Heart left ventricle (tissue), 16 donors: ENCODE data around the gene TAB2. TPM values are rescaled to one million over a fixed set of nuclear protein-coding genes. Genes with fewer than 3 reads are reported as not detected.

ENCODE experiments used
- ATAC-seq, 4 donors: fragments of 200-7000 bp; cut with Tn5 transposase; one replicate each; pipeline ENCODE4 v1.9.1; 2020 to 2022; ENCODE audit warnings: moderate library complexity in 4 of 4, mild to moderate bottlenecking in 3 of 4, moderate number of reproducible peaks in 1 of 4
- DNase-seq, 5 donors: peaks; one replicate each; pipeline ENCODE4 v3.0.0-alpha.2; 2020
- H3K27ac ChIP-seq, 12 donors: fragments of 200-600 bp; sonication (generic) in 4 of 12; one replicate each; pipeline versions ENCODE4 v1.5.0 to v1.8.0; 2016 to 2022; ENCODE audit warnings: mild to moderate bottlenecking in 2 of 12
- H3K27me3 ChIP-seq, 9 donors: fragments of 200-600 bp; sonication (generic) in 2 of 9; one replicate each; pipeline versions ENCODE4 v1.5.1 to v1.8.0; 2016 to 2022; ENCODE audit warnings: mild to moderate bottlenecking in 3 of 9
- H3K36me3 ChIP-seq, 9 donors: fragments of 200-600 bp; sonication (generic) in 2 of 9; one replicate each; pipeline versions ENCODE4 v1.5.0 to v1.8.0; 2018 to 2022; ENCODE audit warnings: mild to moderate bottlenecking in 2 of 9
- H3K4me1 ChIP-seq, 12 donors: fragments of 200-600 bp; sonication (generic) in 4 of 12; one replicate each; pipeline versions ENCODE4 v1.5.0 to v1.8.0; 2016 to 2022; ENCODE audit warnings: mild to moderate bottlenecking in 3 of 12
- H3K4me3 ChIP-seq, 12 donors: fragments of 200-600 bp; sonication (generic) in 4 of 12; one replicate each; pipeline versions ENCODE4 v1.5.0 to v1.8.0; 2017 to 2022; ENCODE audit warnings: mild to moderate bottlenecking in 9 of 12, moderate library complexity in 4 of 12
- H3K9me3 ChIP-seq, 12 donors: fragments of 200-600 bp; sonication (generic) in 4 of 12; one replicate each; pipeline versions ENCODE4 v1.5.0 to v1.8.0; 2016 to 2022; ENCODE audit warnings: mild to moderate bottlenecking in 1 of 12
- POLR2A ChIP-seq, 2 donors: fragments of 450-650 bp; IDR thresholded peaks; one replicate each; pipeline ENCODE4 v1.6.1; 2017; ENCODE audit warnings: antibody characterized with exemption in 2 of 2, mild to moderate bottlenecking in 2 of 2, moderate library complexity in 2 of 2
- whole genome bisulfite sequencing, 4 donors: extraction: QIAGEN DNeasy Blood & Tissue Kit in 2 of 4; methylation state at CpG; one replicate each; pipeline versions ENCODE4 v1.1.5 to v1.1.7; 2013 to 2018; 5-methylcytosine and 5-hydroxymethylcytosine counted together
- intact Hi-C, 10 donors: fragments of 100-400 bp; cut with DNase I; formaldehyde crosslinking; loops; one replicate each; pipeline versions ENCODE4 v1.11.1 to v1.14.2; 2022
- polyA plus RNA-seq, 2 donors: library from polyadenylated mRNA; stranded (reverse); fragments of 200-250 nt; gene quantifications; one replicate each; pipeline ENCODE4 v1.2.3, GENCODE V29; 2013
- total RNA-seq, 9 donors: library from RNA; depleted of rRNA in 2 of 9; stranded (reverse); fragments of >200 nt in 2 of 9; fragmentation: NEBNext Ultra II Directional in 3 of 9; extraction: Animal tissue kit (Norgen Biotek cat#: 25700) in 3 of 9; gene quantifications; one replicate each; pipeline versions ENCODE4 v1.1.0 to v1.2.4, GENCODE V29; 2016 to 2023
- TF ChIP-seq, protein P1 (sequence below), 12 donors: fragments of 200-600 bp; sonication (generic) in 4 of 12; IDR thresholded peaks; one replicate each; pipeline versions ENCODE4 v1.5.0 to v1.8.0; 2018 to 2022; ENCODE audit warnings: antibody characterized with exemption in 12 of 12, mild to moderate bottlenecking in 5 of 12
- donor health status: ischemic (EF 13 %, LVEDD 7.1; RV severe dilation, severe dysfunction).
- donor health status: healthy with polysubstance abuse.
- donor health status: DM: no; HTN: yes; CAD: no.
- donor health status: DM: no; HTN: no; CAD: no.
- donor health status: ischemic (EF 25% LVEDD 6.9; RV normal size, moderate dysfunction).
- donor health status: ischemic (EF 25% LVEDD 5.7; RV mildly dilated, moderate dysfunction).
- donor health status: healthy.
- donor health status: DM: yes; HTN: yes; CAD: no.
- donor health status: ischemic (EF 35%, LVEDD 5.7; RV mildly dilated, moderate dysfunction).
- donor health status: nonischemic (EF 11% LVEDD 7.7; RV severe dilation, severe dysfunction).
- donor health status: DM: yes; HTN: yes; CAD: no.
- donor health status: PGD.
- donor health status: ischemic (EF 29% LVEDD 5.4; RV normal size, mild dysfunction).
- donor health status: nonischemic (EF 23%, LVEDD 6.1; RV moderate dilation, normal function).

The TAB2 gene
- total and polyA plus RNA-seq, 11 donors, result 19.1 to 95.5 (median 53.7) TPM

DNA sequence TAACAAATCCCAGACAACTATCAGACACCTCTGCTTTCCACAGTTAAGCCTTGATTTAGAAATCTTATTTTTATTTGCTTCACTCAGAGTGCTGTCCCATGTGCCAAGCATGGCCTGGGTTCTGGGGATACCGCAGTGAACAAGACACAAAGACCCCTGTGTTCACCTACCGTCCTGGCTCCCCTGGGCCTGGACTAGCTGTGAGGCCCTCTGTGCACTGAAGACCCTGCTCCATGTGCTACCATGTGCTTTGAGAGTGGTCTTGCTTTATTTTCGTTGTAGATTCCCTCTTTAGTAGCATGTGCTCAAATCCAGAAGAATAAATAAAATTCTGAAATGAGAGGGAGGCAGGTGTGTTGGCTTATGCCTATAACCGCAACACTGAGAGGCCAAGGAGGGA, 105.1 kb downstream of the TAB2 start:
- Histone ChIP-seq H3K27ac (peak overlapping the region in 1 of 12 donors; percentile 63), H3K9me3 (no peaks in the 10 kb centered on the region), H3K4me1 (peaks cover 0 to 10% (median 2%) of the 10 kb centered on the region in 12 donors), H3K27me3 (peaks cover 0 to 6% (median 0%) of the 10 kb centered on the region in 9 donors), H3K4me3 (no peak overlapping the region), H3K36me3 (no peaks in the 10 kb centered on the region)
- no peak for DNase-seq
- WGBS, 4 donors, result 85 to 93% (median 91%) methylated on average over 4 of the region's 4 CpGs
- no peak for ATAC-seq
- intact Hi-C loops, result loop anchor here in 3 of 10 donors (5.0 to 10.0 kb wide), 3 partner anchors 108 to 375 kb away; partner anchors contain the start of gene TAB2 (in 1 of the 3)
- no peak for TF ChIP-seq POLR2A (IDR thresholded peaks at IDR 0.05)
- TF ChIP-seq, protein P1, sequence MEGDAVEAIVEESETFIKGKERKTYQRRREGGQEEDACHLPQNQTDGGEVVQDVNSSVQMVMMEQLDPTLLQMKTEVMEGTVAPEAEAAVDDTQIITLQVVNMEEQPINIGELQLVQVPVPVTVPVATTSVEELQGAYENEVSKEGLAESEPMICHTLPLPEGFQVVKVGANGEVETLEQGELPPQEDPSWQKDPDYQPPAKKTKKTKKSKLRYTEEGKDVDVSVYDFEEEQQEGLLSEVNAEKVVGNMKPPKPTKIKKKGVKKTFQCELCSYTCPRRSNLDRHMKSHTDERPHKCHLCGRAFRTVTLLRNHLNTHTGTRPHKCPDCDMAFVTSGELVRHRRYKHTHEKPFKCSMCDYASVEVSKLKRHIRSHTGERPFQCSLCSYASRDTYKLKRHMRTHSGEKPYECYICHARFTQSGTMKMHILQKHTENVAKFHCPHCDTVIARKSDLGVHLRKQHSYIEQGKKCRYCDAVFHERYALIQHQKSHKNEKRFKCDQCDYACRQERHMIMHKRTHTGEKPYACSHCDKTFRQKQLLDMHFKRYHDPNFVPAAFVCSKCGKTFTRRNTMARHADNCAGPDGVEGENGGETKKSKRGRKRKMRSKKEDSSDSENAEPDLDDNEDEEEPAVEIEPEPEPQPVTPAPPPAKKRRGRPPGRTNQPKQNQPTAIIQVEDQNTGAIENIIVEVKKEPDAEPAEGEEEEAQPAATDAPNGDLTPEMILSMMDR (IDR thresholded peaks at IDR 0.05), result no peak

DNA sequence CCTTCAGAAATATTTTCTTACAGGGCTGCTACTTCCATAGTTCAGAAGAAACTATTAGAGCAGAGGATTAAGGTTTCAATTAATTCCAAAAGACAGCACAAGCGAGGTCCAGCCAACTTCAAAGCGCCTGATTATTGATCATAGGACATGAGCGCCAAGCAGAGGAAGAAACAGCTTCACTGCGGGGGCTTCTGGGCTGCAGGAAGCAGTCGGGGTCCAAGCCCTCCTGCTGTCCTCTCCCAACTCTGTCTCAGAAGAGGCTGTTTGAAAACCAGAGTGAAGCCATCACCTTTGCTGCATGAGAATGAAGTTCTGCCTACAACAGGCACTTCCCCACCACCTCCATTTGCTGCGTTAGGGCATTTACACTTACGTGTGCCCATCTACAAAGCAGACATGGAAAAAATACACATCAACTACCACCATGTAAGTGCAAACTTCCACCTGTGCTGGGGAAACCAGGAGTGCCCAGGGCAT, 106.5 kb downstream of the TAB2 start:
- H3K27ac ChIP-seq, result peak overlapping the region in 2 of 12 donors; percentile 48 to 63
- H3K4me1 ChIP-seq, result peaks cover 0 to 10% (median 2%) of the 10 kb centered on the region in 12 donors
- H3K4me3 ChIP-seq, result no peak overlapping the region
- no peaks in the 10 kb centered on the region for H3K9me3 ChIP-seq
- H3K36me3 ChIP-seq, result no peaks in the 10 kb centered on the region
- ATAC-seq, result no peak
- no peak for DNase-seq
- intact Hi-C loops, result loop anchor here in 3 of 10 donors (5.0 to 10.0 kb wide), 3 partner anchors 109 to 377 kb away; partner anchors contain the start of gene TAB2 (in 1 of the 3)
- H3K27me3 ChIP-seq, result peaks cover 0 to 6% (median 0%) of the 10 kb centered on the region in 9 donors
- WGBS, 4 donors, result 65 to 72% (median 68%) methylated on average over 7 of the region's 7 CpGs
- no peak for TF ChIP-seq POLR2A (IDR thresholded peaks at IDR 0.05)
- TF ChIP-seq, protein P1 (IDR thresholded peaks at IDR 0.05), result no peak

DNA sequence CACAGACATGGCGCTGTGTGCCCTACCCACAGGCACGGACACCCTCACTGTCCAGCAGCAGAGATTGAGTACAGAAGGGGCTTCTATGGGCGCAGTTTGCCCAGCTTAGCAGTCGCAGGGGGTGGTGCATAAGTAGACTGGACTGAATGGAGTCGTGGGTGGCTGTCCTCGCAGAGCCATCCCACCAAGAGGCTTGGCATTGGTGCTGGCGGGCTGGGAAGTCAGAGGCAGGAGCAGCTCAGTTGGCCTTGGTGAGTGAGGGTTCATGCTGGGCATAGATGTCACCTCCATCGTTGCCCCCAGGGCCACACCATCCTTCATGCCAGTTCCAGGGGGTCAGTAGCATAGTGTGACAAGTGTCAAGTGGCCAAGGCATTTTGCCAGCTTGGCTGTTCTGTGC, 107.7 kb downstream of the TAB2 start:
- intact Hi-C loops, result loop anchor here in 2 of 10 donors (10.0 kb wide), 2 partner anchors 110 to 120 kb away; partner anchors contain the start of gene TAB2 (in 1 of the 2)
- no peak for ATAC-seq
- 82 to 95% (median 85%) methylated on average over 5 to 8 of the region's 8 CpGs; no CpG with 5 or more reads in 1 of the 4 donors for WGBS, 4 donors
- Histone ChIP-seq H3K9me3 (no peaks in the 10 kb centered on the region), H3K27ac (no peak overlapping the region), H3K36me3 (no peaks in the 10 kb centered on the region), H3K4me1 (peaks cover 0 to 10% (median 2%) of the 10 kb centered on the region in 12 donors), H3K4me3 (no peak overlapping the region), H3K27me3 (peaks cover 0 to 12% (median 0%) of the 10 kb centered on the region in 9 donors)
- DNase-seq, result no peak
- no peak for TF ChIP-seq POLR2A (IDR thresholded peaks at IDR 0.05)
- TF ChIP-seq, protein P1 (IDR thresholded peaks at IDR 0.05), result no peak

DNA sequence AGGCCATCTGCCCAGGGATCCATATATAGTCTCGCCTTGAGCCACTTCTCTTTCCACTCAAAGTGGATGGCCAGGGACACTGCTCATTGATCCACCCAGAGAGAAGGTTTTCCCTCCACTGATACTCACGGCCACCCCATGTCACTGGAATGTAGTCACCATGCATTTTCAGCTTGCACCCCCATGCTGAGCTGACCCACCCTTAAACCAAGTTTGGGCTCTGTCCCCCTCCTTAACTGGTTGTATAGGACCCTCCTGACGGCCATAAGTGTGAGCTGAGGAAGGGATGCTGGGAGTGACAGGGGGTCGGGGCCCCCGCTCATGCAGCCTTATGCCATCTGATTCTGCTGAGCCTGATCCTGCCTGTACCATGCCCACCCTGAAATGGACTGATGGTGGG, 108.2 kb downstream of the TAB2 start:
- no peak overlapping the region for H3K4me3 ChIP-seq
- DNase-seq (no peak), ATAC-seq (no peak)
- H3K9me3 ChIP-seq, result no peaks in the 10 kb centered on the region
- intact Hi-C loops, result loop anchor here in 2 of 10 donors (10.0 kb wide), 2 partner anchors 111 to 121 kb away; partner anchors contain the start of gene TAB2 (in 1 of the 2)
- peaks cover 0 to 10% (median 2%) of the 10 kb centered on the region in 12 donors for H3K4me1 ChIP-seq
- H3K36me3 ChIP-seq, result no peaks in the 10 kb centered on the region
- TF ChIP-seq POLR2A (IDR thresholded peaks at IDR 0.05), result no peak
- TF ChIP-seq, protein P1 (IDR thresholded peaks at IDR 0.05), result no peak
- H3K27ac ChIP-seq, result no peak overlapping the region
- H3K27me3 ChIP-seq, result peaks cover 0 to 12% (median 0%) of the 10 kb centered on the region in 9 donors
- 92 to 94% (median 94%) methylated on average over 5 of the region's 5 CpGs for WGBS, 4 donors
